K562 (cell line): ENCODE results near the gene DLG4. TPM values are rescaled to one million over a fixed set of nuclear protein-coding genes. Genes with fewer than 3 reads are reported as not detected.

Experiments
- CHD2 ChIP-seq: IDR thresholded peaks from 2 replicates; pipeline ENCODE4 v1.6.1; 2011; ENCODE audit warnings: low read depth, low read length
- FOSL1 ChIP-seq: fragments of 200-800 bp; sonication (Bioruptor generic); conservative IDR thresholded peaks from 2 replicates; pipeline ENCODE4 v1.6.1; 2016; ENCODE audit warnings: missing genetic modification characterization, missing compliant biosample characterization
- MTA3 ChIP-seq: fragments of 450-650 bp; formaldehyde crosslinking; IDR thresholded peaks from 2 replicates; pipeline ENCODE4 v1.6.1; 2017; ENCODE audit warnings: mild to moderate bottlenecking, borderline replicate concordance
- RB1 ChIP-seq: fragments of 450-650 bp; IDR thresholded peaks from 2 replicates; pipeline ENCODE4 v1.6.1; 2017; ENCODE audit warnings: low read depth, mild to moderate bottlenecking
- TBL1XR1 ChIP-seq, 2 experiments: IDR thresholded peaks; 2 replicates each; pipeline ENCODE4 v1.6.1; 2012; ENCODE audit warnings: improper control_type of control experiment in 2 of 2, low read length in 2 of 2, mild to moderate bottlenecking in 1 of 2
- YY1 ChIP-seq, 3 experiments: IDR thresholded peaks; 2 replicates each; pipeline ENCODE4 v1.6.1; 2011; ENCODE audit warnings: low read length in 2 of 3, mild to moderate bottlenecking in 2 of 3, moderate library complexity in 2 of 3, borderline replicate concordance in 1 of 3, control low read depth in 1 of 3, low read depth in 1 of 3; ENCODE audit not compliant: insufficient read depth in 3 of 3, insufficient replicate concordance in 2 of 3, control insufficient read depth in 1 of 3, insufficient read length in 1 of 3; ENCODE audit errors: extremely low read depth in 1 of 3
- polyA plus RNA-seq, 8 experiments: library from polyadenylated mRNA; depleted of rRNA in 4 of 8; stranded (reverse) in 5 of 8; unstranded in 3 of 8; fragments of >200 nt; fragmentation: Nextera tagmentation in 2 of 8; fragmentation: Illumina TruSeq in 1 of 8; extraction: Ambion mirVana in 2 of 8; extraction: Trizol in 1 of 8; gene quantifications; 2 replicates each; pipeline versions ENCODE4 v1.2.1 to v1.2.3, GENCODE V29; 2011 to 2014; ENCODE audit warnings: inconsistent platforms in 1 of 8, missing spikeins in 1 of 8
- total RNA-seq, 7 experiments: library from RNA; depleted of rRNA in 6 of 7; stranded (reverse); fragments of >200 nt in 6 of 7; fragmentation: Illumina TruSeq in 2 of 7; extraction: Trizol in 2 of 7; gene quantifications; 2 replicates each; pipeline versions ENCODE4 v1.2.1 to v1.2.3, GENCODE V29; 2011 to 2021; ENCODE audit warnings: low replicate concordance in 1 of 7
- TF ChIP-seq, protein P1 (sequence below): fragments of 450-650 bp; formaldehyde crosslinking; IDR thresholded peaks from 2 replicates; pipeline ENCODE4 v1.4.0; 2022; ENCODE audit warnings: missing genetic modification characterization
- TF ChIP-seq, protein P2 (sequence below): fragments of 450-650 bp; formaldehyde crosslinking; IDR thresholded peaks from 2 replicates; pipeline ENCODE4 v1.4.0; 2022; ENCODE audit warnings: mild to moderate bottlenecking, moderate library complexity
- TF ChIP-seq, protein P3 (sequence below), 2 experiments: fragments of 450-650 bp; formaldehyde crosslinking in 1 of 2; IDR thresholded peaks; 2 replicates each; pipeline versions ENCODE4 v1.4.0 to v1.6.1; 2014 to 2020; ENCODE audit warnings: mild to moderate bottlenecking in 2 of 2, borderline replicate concordance in 1 of 2, low read depth in 1 of 2

Gene DLG4
- total and polyA plus RNA-seq, 9 of the 15 experiments (the other 6 are each of a cell fraction or from before 2014, with no cell fraction given) = 0.03 to 12.0 (median 4.1) TPM

DNA sequence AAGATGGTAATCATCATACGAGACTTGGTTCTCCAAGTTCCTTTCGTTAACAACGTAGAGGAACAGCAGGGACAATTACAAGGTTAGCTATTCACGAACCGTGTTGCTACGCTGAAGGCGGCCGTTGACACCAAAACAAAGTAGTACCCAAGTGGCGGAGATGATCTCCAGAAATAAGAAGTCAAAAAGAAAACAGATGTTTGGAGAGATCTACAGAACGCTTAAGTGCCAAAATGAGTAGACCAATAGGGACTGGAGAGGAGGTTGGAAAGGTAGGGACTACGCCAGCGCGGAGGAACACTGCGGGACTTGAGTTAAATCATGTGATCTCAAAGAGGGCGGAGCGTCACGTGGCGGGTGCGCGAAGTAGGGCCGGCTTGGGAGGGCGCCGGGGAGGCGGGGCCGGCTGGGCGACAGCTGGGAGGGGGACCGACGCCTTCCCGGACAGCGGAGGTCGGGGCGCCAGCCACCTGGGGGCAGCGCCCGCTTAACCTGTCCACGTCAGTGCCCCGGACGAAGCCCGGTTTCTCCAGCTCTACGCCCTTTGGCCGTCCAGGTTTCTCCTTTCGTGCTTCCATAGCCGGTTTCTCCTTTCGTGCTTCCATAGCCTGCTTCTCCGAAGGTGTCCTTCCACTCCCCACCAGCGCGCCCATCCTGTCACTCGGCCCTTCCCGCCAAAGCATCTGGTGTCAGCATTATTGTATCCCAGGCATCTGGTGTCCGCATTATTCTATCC lies 23.2 kb upstream of the DLG4 start (continued):
- TF ChIP-seq RB1 (peak; percentile 44; the same call in 1 of the 2 replicates), FOSL1 (tag) (0 out of 2 replicates have a peak, but pooled peaks have one; percentile 32), MTA3 (no peak), TBL1XR1 (IDR thresholded peaks at IDR 0.05; ENCODE audit: low read length in 2 of 2) (peak in 1 of 2 experiments; percentile 8; a peak in 1 of 4 replicates), CHD2 (peak; percentile 86), YY1 (IDR thresholded peaks at IDR 0.05; ENCODE audit: borderline replicate concordance in 1 of 3, control insufficient read depth in 1 of 3, extremely low read depth in 1 of 3, insufficient read depth in 3 of 3, insufficient read length in 1 of 3, insufficient replicate concordance in 2 of 3, low read depth in 1 of 3, low read length in 2 of 3) (peak in 1 of 3 experiments; percentile 33)
- TF ChIP-seq, protein P1, sequence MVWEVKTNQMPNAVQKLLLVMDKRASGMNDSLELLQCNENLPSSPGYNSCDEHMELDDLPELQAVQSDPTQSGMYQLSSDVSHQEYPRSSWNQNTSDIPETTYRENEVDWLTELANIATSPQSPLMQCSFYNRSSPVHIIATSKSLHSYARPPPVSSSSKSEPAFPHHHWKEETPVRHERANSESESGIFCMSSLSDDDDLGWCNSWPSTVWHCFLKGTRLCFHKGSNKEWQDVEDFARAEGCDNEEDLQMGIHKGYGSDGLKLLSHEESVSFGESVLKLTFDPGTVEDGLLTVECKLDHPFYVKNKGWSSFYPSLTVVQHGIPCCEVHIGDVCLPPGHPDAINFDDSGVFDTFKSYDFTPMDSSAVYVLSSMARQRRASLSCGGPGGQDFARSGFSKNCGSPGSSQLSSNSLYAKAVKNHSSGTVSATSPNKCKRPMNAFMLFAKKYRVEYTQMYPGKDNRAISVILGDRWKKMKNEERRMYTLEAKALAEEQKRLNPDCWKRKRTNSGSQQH (CRISPR knock-in tag) = 0 out of 2 replicates have a peak, but pooled peaks have one; percentile 42
- TF ChIP-seq, protein P2, sequence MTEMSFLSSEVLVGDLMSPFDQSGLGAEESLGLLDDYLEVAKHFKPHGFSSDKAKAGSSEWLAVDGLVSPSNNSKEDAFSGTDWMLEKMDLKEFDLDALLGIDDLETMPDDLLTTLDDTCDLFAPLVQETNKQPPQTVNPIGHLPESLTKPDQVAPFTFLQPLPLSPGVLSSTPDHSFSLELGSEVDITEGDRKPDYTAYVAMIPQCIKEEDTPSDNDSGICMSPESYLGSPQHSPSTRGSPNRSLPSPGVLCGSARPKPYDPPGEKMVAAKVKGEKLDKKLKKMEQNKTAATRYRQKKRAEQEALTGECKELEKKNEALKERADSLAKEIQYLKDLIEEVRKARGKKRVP = peak; percentile 35; the same call in 1 of the 2 replicates
- TF ChIP-seq, protein P3, sequence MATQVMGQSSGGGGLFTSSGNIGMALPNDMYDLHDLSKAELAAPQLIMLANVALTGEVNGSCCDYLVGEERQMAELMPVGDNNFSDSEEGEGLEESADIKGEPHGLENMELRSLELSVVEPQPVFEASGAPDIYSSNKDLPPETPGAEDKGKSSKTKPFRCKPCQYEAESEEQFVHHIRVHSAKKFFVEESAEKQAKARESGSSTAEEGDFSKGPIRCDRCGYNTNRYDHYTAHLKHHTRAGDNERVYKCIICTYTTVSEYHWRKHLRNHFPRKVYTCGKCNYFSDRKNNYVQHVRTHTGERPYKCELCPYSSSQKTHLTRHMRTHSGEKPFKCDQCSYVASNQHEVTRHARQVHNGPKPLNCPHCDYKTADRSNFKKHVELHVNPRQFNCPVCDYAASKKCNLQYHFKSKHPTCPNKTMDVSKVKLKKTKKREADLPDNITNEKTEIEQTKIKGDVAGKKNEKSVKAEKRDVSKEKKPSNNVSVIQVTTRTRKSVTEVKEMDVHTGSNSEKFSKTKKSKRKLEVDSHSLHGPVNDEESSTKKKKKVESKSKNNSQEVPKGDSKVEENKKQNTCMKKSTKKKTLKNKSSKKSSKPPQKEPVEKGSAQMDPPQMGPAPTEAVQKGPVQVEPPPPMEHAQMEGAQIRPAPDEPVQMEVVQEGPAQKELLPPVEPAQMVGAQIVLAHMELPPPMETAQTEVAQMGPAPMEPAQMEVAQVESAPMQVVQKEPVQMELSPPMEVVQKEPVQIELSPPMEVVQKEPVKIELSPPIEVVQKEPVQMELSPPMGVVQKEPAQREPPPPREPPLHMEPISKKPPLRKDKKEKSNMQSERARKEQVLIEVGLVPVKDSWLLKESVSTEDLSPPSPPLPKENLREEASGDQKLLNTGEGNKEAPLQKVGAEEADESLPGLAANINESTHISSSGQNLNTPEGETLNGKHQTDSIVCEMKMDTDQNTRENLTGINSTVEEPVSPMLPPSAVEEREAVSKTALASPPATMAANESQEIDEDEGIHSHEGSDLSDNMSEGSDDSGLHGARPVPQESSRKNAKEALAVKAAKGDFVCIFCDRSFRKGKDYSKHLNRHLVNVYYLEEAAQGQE (IDR thresholded peaks at IDR 0.05; ENCODE audit: borderline replicate concordance) = peak; percentile 72
- TF ChIP-seq, protein P3 (CRISPR knock-in tag; IDR thresholded peaks at IDR 0.05; ENCODE audit: low read depth) = no peak
